ENCODE data around the gene PSIP1. TPM values are rescaled to one million over a fixed set of nuclear protein-coding genes. Genes with fewer than 3 reads are reported as not detected.
A peak's percentile ranks its signal among the peaks of the same experiment; 100 is the strongest.

Gene PSIP1
- 82.3 and 85.7 TPM in 2 replicates for total RNA-seq
- long read RNA-seq, partial matches to known transcripts, result 5 of 6 reads
- long read RNA-seq, other reads (novel, unspliced or antisense), result 1 of 6 reads

DNA sequence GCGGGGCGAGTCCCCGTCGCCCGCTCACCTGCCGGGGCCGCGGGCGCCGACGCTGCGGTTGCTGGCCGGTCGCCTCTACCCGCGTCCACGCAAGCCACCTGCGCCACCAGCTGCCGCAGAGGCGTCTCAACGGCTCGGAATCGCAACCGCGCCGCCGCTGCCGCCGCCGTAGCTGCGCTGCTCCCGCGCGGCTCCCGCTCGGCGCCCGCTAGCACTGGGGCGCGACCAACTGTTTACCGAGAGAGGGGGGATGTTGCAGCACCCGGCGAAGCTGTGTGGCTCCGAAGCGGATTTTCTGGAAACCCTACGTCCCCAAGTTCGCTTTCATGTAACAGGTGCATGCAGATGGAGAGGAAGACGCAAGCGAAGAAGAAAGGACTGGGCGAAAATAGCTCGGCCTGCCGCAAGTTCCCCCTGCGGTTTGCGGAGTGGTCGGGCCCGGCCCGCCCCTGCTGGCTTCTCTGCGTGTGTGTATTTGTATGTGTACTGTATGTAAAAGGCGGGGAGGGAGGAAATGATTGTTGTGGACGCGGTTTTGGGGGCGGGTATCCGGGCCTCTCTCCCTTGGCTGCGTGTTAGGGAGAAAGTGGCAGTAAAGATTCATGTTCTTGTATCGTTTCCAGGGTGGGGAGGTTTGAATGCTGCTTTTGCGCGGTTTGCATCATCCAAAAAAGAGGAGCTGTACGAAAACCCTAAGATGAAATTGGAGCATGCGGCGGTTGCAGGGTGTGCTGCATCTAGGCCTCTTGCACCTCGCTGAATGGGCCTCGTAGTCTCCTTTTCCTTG, at the start of gene PSIP1:
TSS of gene PSIP1 (minus strand) at position 182 of the 787 bp plus-strand sequence. CDS start 782 bp downstream, outside the sequence.
- H3K36me3 Mint-ChIP-seq (ENCODE audit: insufficient read depth), result peaks cover 15% of the 10 kb centered on the region
- peaks cover 16% of the 10 kb centered on the region for H3K4me1 Mint-ChIP-seq (ENCODE audit: low read depth)
- H3K4me3 Mint-ChIP-seq (ENCODE audit: low read depth), result peak within 1 kb of the TSS; percentile 96
- DNase-seq (ENCODE audit: low spot score, unreplicated experiment), result peak; percentile 68
- no peaks in the 10 kb centered on the region for H3K27me3 Mint-ChIP-seq
- no peaks in the 10 kb centered on the region for H3K9me3 Mint-ChIP-seq (ENCODE audit: low read depth)
- TF ChIP-seq, protein P1, sequence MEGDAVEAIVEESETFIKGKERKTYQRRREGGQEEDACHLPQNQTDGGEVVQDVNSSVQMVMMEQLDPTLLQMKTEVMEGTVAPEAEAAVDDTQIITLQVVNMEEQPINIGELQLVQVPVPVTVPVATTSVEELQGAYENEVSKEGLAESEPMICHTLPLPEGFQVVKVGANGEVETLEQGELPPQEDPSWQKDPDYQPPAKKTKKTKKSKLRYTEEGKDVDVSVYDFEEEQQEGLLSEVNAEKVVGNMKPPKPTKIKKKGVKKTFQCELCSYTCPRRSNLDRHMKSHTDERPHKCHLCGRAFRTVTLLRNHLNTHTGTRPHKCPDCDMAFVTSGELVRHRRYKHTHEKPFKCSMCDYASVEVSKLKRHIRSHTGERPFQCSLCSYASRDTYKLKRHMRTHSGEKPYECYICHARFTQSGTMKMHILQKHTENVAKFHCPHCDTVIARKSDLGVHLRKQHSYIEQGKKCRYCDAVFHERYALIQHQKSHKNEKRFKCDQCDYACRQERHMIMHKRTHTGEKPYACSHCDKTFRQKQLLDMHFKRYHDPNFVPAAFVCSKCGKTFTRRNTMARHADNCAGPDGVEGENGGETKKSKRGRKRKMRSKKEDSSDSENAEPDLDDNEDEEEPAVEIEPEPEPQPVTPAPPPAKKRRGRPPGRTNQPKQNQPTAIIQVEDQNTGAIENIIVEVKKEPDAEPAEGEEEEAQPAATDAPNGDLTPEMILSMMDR (IDR thresholded peaks at IDR 0.05; ENCODE audit: unreplicated experiment), result no peak
- H3K27ac Mint-ChIP-seq, result peak within 1 kb of the TSS; percentile 100

DNA sequence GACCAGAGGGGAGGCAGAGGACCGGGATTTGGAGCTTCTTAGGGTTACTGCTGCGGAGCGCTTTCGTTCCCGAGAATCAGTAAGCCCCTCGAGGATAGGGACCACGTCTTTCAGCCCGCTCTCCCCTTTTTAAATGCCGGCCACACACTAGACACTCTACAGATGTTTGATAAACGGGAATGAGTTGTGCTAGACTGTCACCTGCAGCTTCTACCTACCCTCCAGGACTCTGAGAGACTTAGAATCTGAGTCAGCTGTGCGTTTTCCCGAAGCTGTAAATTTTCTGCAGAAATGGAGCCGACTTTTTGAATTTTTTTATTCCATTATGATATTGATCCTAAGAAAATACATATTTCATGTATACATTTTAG, 42.7 kb upstream of the PSIP1 start:
- no peak for DNase-seq (ENCODE audit: low spot score, unreplicated experiment)
- no peaks in the 10 kb centered on the region for H3K9me3 Mint-ChIP-seq (ENCODE audit: low read depth)
- H3K36me3 Mint-ChIP-seq (ENCODE audit: insufficient read depth), result no peaks in the 10 kb centered on the region
- H3K27ac Mint-ChIP-seq, result no peak overlapping the region
- TF ChIP-seq, protein P1 (IDR thresholded peaks at IDR 0.05; ENCODE audit: unreplicated experiment), result no peak
- H3K4me3 Mint-ChIP-seq (ENCODE audit: low read depth), result peak overlapping the region; percentile 92
- peaks cover 7% of the 10 kb centered on the region for H3K27me3 Mint-ChIP-seq
- H3K4me1 Mint-ChIP-seq (ENCODE audit: low read depth), result no peaks in the 10 kb centered on the region

DNA sequence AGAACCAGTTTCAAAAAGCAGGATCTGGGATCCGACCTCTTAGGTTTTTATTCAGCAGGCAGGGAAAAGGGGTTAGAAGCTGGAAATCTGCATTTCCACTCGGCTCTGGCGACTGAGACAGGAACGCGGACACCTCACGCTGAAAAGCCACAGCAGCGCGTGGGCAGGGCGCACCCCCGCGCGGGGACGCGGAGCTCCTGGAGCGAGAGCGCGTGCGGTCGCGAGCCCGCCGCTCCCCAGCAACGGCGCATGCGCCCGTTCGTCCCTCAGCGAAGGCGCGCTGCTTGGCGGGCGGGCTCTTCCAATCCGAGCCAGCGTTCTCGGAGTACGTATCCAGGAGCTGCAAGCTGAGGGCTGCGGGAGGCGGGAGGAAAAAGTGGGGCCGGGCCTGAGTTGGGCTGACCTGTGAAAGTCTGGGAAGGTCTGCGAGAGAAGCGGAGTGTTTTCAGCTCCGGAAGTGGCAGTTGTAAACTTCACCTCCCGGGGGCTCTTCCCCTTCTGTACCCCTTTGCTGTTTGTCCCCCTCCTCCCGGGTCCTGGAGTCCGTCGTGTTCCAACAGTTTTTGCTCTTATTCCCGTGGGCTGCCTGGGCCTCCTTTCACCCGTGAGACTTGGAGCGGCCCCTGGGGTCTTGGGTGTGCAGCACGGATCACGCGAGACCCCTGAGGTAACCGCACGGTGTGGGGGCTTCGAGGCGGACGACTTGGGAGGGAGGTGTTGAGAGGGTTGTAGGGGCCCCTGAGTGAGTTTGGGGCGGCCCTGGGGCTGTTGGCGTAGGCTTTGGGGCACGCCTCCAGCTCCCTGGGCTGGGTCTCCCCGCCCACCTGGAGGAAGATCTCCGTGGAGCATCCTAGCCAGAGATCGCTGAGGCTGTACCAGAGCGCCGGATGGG, 42.1 kb upstream of the PSIP1 start, which contains the start of gene CCDC171:
TSS of gene CCDC171 (plus strand) at position 408 of the 892 bp plus-strand sequence. CDS start 11,046 bp downstream, outside the sequence.
- peak; percentile 83 for DNase-seq (ENCODE audit: low spot score, unreplicated experiment)
- Mint-ChIP-seq H3K4me3 (ENCODE audit: low read depth) (peak within 1 kb of the TSS; percentile 92), H3K27me3 (peaks cover 7% of the 10 kb centered on the region), H3K4me1 (ENCODE audit: low read depth) (no peaks in the 10 kb centered on the region), H3K36me3 (ENCODE audit: insufficient read depth) (no peaks in the 10 kb centered on the region), H3K9me3 (ENCODE audit: low read depth) (no peaks in the 10 kb centered on the region), H3K27ac (peak within 1 kb of the TSS; percentile 98)
- TF ChIP-seq, protein P1 (IDR thresholded peaks at IDR 0.05; ENCODE audit: unreplicated experiment), result no peak

DNA sequence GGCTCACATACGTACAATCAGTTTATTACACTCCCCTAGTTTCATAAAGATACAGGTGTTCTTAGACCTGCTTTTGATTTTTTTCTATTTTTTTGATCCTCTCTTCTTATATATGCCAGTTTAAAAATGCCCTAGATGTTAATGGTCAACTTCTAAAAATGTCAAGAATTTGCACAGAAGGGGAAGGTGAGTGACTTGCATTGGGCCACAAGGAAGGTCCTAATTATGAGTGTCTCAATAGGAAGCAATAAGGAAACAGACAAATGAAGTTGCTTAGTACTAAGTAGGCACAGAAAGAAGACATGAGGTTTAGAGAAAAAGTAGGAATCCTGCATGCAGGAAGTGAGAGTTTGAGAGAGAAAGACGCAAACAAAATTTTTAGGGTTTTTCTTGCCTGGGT, 38.8 kb upstream of the PSIP1 start:
- DNase-seq (ENCODE audit: low spot score, unreplicated experiment), result no peak
- Mint-ChIP-seq H3K9me3 (ENCODE audit: low read depth) (no peaks in the 10 kb centered on the region), H3K27me3 (peaks cover 7% of the 10 kb centered on the region), H3K4me3 (ENCODE audit: low read depth) (no peak overlapping the region), H3K36me3 (ENCODE audit: insufficient read depth) (no peaks in the 10 kb centered on the region), H3K4me1 (ENCODE audit: low read depth) (no peaks in the 10 kb centered on the region), H3K27ac (no peak overlapping the region)
- TF ChIP-seq, protein P1 (IDR thresholded peaks at IDR 0.05; ENCODE audit: unreplicated experiment), result no peak

Data from progenitor cell of endocrine pancreas (in vitro differentiated cells).